K562 (cell line): Measurements from ENCODE around the gene CALML6. TPM values are rescaled to one million over a fixed set of nuclear protein-coding genes. Genes with fewer than 3 reads are reported as not detected.
A peak's percentile ranks its signal among the peaks of the same experiment; 100 is the strongest.

Source experiments
- ARHGAP35 ChIP-seq: fragments of 450-650 bp; IDR thresholded peaks from 2 replicates; pipeline ENCODE4 v1.6.1; 2018; ENCODE audit not compliant: partially characterized antibody
- ARID3B ChIP-seq: fragments of 250-450 bp; sonication (Bioruptor Pico); IDR thresholded peaks from 2 replicates; pipeline ENCODE4 v1.4.0; 2020; ENCODE audit warnings: borderline replicate concordance
- CBX2 ChIP-seq: fragments of 200-600 bp; sonication (generic); IDR thresholded peaks from one replicate; pipeline ENCODE4 v1.6.1; 2012; ENCODE audit warnings: mild to moderate bottlenecking, low read length, inconsistent platforms; ENCODE audit not compliant: insufficient read depth, poor library complexity, severe bottlenecking
- CGGBP1 ChIP-seq: fragments of 250-450 bp; sonication (Bioruptor Pico); IDR thresholded peaks from 2 replicates; pipeline ENCODE4 v1.9.0; 2021; ENCODE audit warnings: mild to moderate bottlenecking
- DACH1 ChIP-seq: fragments of 450-650 bp; IDR thresholded peaks from 2 replicates; pipeline ENCODE4 v1.6.1; 2018; ENCODE audit not compliant: partially characterized antibody
- FOXM1 ChIP-seq, 2 experiments: fragments of 450-650 bp in 1 of 2; sonication (generic) in 1 of 2; formaldehyde crosslinking in 1 of 2; IDR thresholded peaks; 2 replicates each; pipeline versions ENCODE4 v1.6.1 to v1.9.0; 2017 to 2022; ENCODE audit warnings: low read depth in 2 of 2, mild to moderate bottlenecking in 2 of 2, missing genetic modification reagents in 1 of 2, moderate library complexity in 1 of 2
- GATAD2B ChIP-seq: fragments of 450-650 bp; IDR thresholded peaks from 2 replicates; pipeline ENCODE4 v1.6.1; 2017; ENCODE audit warnings: mild to moderate bottlenecking, borderline replicate concordance
- HDAC3 ChIP-seq: fragments of 450-650 bp; IDR thresholded peaks from 2 replicates; pipeline ENCODE4 v1.6.1; 2018; ENCODE audit warnings: borderline replicate concordance, mild to moderate bottlenecking, moderate library complexity; ENCODE audit not compliant: partially characterized antibody
- MYNN ChIP-seq, 2 experiments: sonication (generic); formaldehyde crosslinking in 1 of 2; IDR thresholded peaks; 2 replicates each; pipeline versions ENCODE4 v1.5.0 to v1.6.1; 2016 to 2020; ENCODE audit warnings: antibody characterized with exemption in 1 of 2, missing genetic modification reagents in 1 of 2
- NFIC ChIP-seq: fragments of 450-650 bp; IDR thresholded peaks from 2 replicates; pipeline ENCODE4 v1.6.1; 2017; ENCODE audit warnings: mild to moderate bottlenecking, inconsistent platforms
- NR2F6 ChIP-seq: fragments of 450-650 bp; formaldehyde crosslinking; IDR thresholded peaks from 2 replicates; pipeline ENCODE4 v1.4.0; 2020; ENCODE audit warnings: mild to moderate bottlenecking
- RB1 ChIP-seq: fragments of 450-650 bp; IDR thresholded peaks from 2 replicates; pipeline ENCODE4 v1.6.1; 2017; ENCODE audit warnings: low read depth, mild to moderate bottlenecking
- RBM14 ChIP-seq: fragments of 200-400 bp; formaldehyde crosslinking; IDR thresholded peaks from 2 replicates; pipeline ENCODE4 v1.6.1; 2018; ENCODE audit warnings: low read depth, mild to moderate bottlenecking, low read length, moderate library complexity, borderline replicate concordance; ENCODE audit not compliant: insufficient read depth
- SMARCA5 ChIP-seq: fragments of 450-650 bp; IDR thresholded peaks from 2 replicates; pipeline ENCODE4 v1.6.1; 2016
- TCF15 ChIP-seq: fragments of 250-450 bp; sonication (Bioruptor Pico); IDR thresholded peaks from 2 replicates; pipeline ENCODE4 v1.8.0; 2022; ENCODE audit warnings: moderate library complexity, mild to moderate bottlenecking, inconsistent platforms
- TRIM28 ChIP-seq: fragments of 450-650 bp; IDR thresholded peaks from 2 replicates; pipeline ENCODE4 v1.6.1; 2017
- UBTF ChIP-seq, 2 experiments: IDR thresholded peaks; 2 replicates each; pipeline ENCODE4 v1.6.1; 2012; ENCODE audit warnings: improper control_type of control experiment in 2 of 2, low read depth in 2 of 2, low read length in 2 of 2, borderline replicate concordance in 1 of 2
- YBX1 ChIP-seq: fragments of 450-650 bp; IDR thresholded peaks from 2 replicates; pipeline ENCODE4 v1.7.1; 2016; ENCODE audit warnings: mild to moderate bottlenecking
- ZHX1 ChIP-seq: fragments of 150-350 bp; conservative IDR thresholded peaks from 2 replicates; pipeline ENCODE4 v1.6.1; 2014; ENCODE audit warnings: low read length
- ZNF263 ChIP-seq: sonication (generic); formaldehyde crosslinking; IDR thresholded peaks from 2 replicates; pipeline ENCODE4 v1.8.0; 2022; ENCODE audit warnings: mild to moderate bottlenecking, missing genetic modification reagents, borderline replicate concordance
- ZNF324 ChIP-seq: fragments of 250-450 bp; sonication (Bioruptor Pico); IDR thresholded peaks from 2 replicates; pipeline ENCODE4 v1.4.0; 2020; ENCODE audit warnings: mild to moderate bottlenecking
- ZNF57 ChIP-seq: fragments of 450-650 bp; formaldehyde crosslinking; IDR thresholded peaks from 2 replicates; pipeline ENCODE4 v1.4.0; 2020; ENCODE audit warnings: mild to moderate bottlenecking, moderate library complexity
- polyA plus RNA-seq, 8 experiments: library from polyadenylated mRNA; depleted of rRNA in 4 of 8; stranded (reverse) in 5 of 8; unstranded in 3 of 8; fragments of >200 nt; fragmentation: Nextera tagmentation in 2 of 8; fragmentation: Illumina TruSeq in 1 of 8; extraction: Ambion mirVana in 2 of 8; extraction: Trizol in 1 of 8; gene quantifications; 2 replicates each; pipeline versions ENCODE4 v1.2.1 to v1.2.3, GENCODE V29; 2011 to 2014; ENCODE audit warnings: inconsistent platforms in 1 of 8, missing spikeins in 1 of 8
- total RNA-seq, 7 experiments: library from RNA; depleted of rRNA in 6 of 7; stranded (reverse); fragments of >200 nt in 6 of 7; fragmentation: Illumina TruSeq in 2 of 7; extraction: Trizol in 2 of 7; gene quantifications; 2 replicates each; pipeline versions ENCODE4 v1.2.1 to v1.2.3, GENCODE V29; 2011 to 2021; ENCODE audit warnings: low replicate concordance in 1 of 7

CALML6 gene
- total and polyA plus RNA-seq, 9 of the 15 experiments (the other 6 are each of a cell fraction or from before 2014, with no cell fraction given), result 0.14 TPM; not detected in 8

- no peak for TF ChIP-seq FOXM1 (IDR thresholded peaks at IDR 0.05; ENCODE audit: low read depth)
- TF ChIP-seq FOXM1 (CRISPR knock-in tag; IDR thresholded peaks at IDR 0.05; ENCODE audit: low read depth), result no peak
- no peak for TF ChIP-seq ZNF57
- TF ChIP-seq CGGBP1 (CRISPR knock-in tag), result no peak
- no peak for TF ChIP-seq HDAC3
- TF ChIP-seq ARHGAP35, result no peak
- no peak for TF ChIP-seq NFIC
- TF ChIP-seq RBM14, result peak; percentile 82; the same call in 1 of the 2 replicates
- no peak for TF ChIP-seq YBX1
- no peak for TF ChIP-seq ZHX1
- TF ChIP-seq ARID3B, result no peak
- TF ChIP-seq NR2F6 (CRISPR knock-in tag), result no peak
- peak in 1 of 2 experiments; percentile 21; a peak in 1 of 4 replicates for TF ChIP-seq UBTF (IDR thresholded peaks at IDR 0.05; ENCODE audit: borderline replicate concordance in 1 of 2, low read depth in 2 of 2, low read length in 2 of 2)
- TF ChIP-seq ZNF263 (CRISPR knock-in tag), result no peak
- peak; percentile 59 for TF ChIP-seq GATAD2B
- no peak for TF ChIP-seq MYNN (IDR thresholded peaks at IDR 0.05)
- TF ChIP-seq MYNN (CRISPR knock-in tag; IDR thresholded peaks at IDR 0.05), result no peak
- TF ChIP-seq RB1, result peak; percentile 73
- TF ChIP-seq SMARCA5, result no peak
- TF ChIP-seq TRIM28, result no peak
- TF ChIP-seq DACH1, result no peak
- no peak for TF ChIP-seq TCF15 (CRISPR knock-in tag)
- no peak for TF ChIP-seq CBX2
- TF ChIP-seq ZNF324, result no peak
Measured at GRCh38 chr1:1889847-1890505, 25.1 kb upstream of the CALML6 start (continued).
